HepG2 (cell line): ENCODE measurements around the gene CEACAM16. TPM values are rescaled to one million over a fixed set of nuclear protein-coding genes. Genes with fewer than 3 reads are reported as not detected.
A peak's percentile ranks its signal among the peaks of the same experiment; 100 is the strongest.

Experiments used
- CEBPB ChIP-seq: IDR thresholded peaks from 2 replicates; pipeline ENCODE4 v1.6.1; 2011; ENCODE audit warnings: low read depth, low read length, improper control_type of control experiment, borderline replicate concordance
- CEBPG ChIP-seq: IDR thresholded peaks from 2 replicates; pipeline ENCODE4 v1.6.1; 2016
- GATAD2A ChIP-seq: IDR thresholded peaks from 2 replicates; pipeline ENCODE4 v1.6.1; 2016
- HNRNPL ChIP-seq: fragments of 200-400 bp; formaldehyde crosslinking; IDR thresholded peaks from 2 replicates; pipeline ENCODE4 v1.6.1; 2017; ENCODE audit warnings: mild to moderate bottlenecking, low read depth, low read length
- HOXA3 ChIP-seq: sonication (generic); formaldehyde crosslinking; IDR thresholded peaks from 2 replicates; pipeline ENCODE4 v1.5.0; 2020; ENCODE audit warnings: missing genetic modification reagents
- NR2C2 ChIP-seq: sonication (generic); formaldehyde crosslinking; IDR thresholded peaks from 2 replicates; pipeline ENCODE4 v1.4.0; 2020; ENCODE audit warnings: missing genetic modification reagents, mild to moderate bottlenecking, moderate library complexity, borderline replicate concordance
- NR2F2 ChIP-seq: IDR thresholded peaks from 2 replicates; pipeline ENCODE4 v1.6.1; 2012; ENCODE audit warnings: low read depth, inconsistent platforms, borderline replicate concordance
- NR2F6 ChIP-seq, 2 experiments: IDR thresholded peaks; 2 replicates each; pipeline ENCODE4 v1.6.1; 2016; ENCODE audit warnings: antibody characterized with exemption in 1 of 2, mild to moderate bottlenecking in 1 of 2
- PHF21A ChIP-seq: sonication (generic); formaldehyde crosslinking; IDR thresholded peaks from 2 replicates; pipeline ENCODE4 v1.5.0; 2020; ENCODE audit warnings: mild to moderate bottlenecking, missing genetic modification reagents
- RXRB ChIP-seq: IDR thresholded peaks from 2 replicates; pipeline ENCODE4 v1.6.1; 2016; ENCODE audit warnings: borderline replicate concordance, missing genetic modification reagents, missing compliant biosample characterization
- SAFB2 ChIP-seq: sonication (generic); formaldehyde crosslinking; IDR thresholded peaks from 2 replicates; pipeline ENCODE4 v1.5.1; 2020; ENCODE audit warnings: missing genetic modification reagents, low read depth, mild to moderate bottlenecking, borderline replicate concordance
- SOX6 ChIP-seq, 2 experiments: fragments of 450-650 bp in 1 of 2; sonication (generic) in 1 of 2; formaldehyde crosslinking in 1 of 2; IDR thresholded peaks; 2 replicates each; pipeline versions ENCODE4 v1.4.0 to v1.6.1; 2017 to 2020; ENCODE audit warnings: antibody characterized with exemption in 1 of 2, mild to moderate bottlenecking in 1 of 2, missing genetic modification reagents in 1 of 2
- THAP11 ChIP-seq: IDR thresholded peaks from 2 replicates; pipeline ENCODE4 v1.6.1; 2016; ENCODE audit warnings: missing biosample characterization, missing genetic modification reagents
- TOPORS ChIP-seq: sonication (generic); formaldehyde crosslinking; IDR thresholded peaks from 2 replicates; pipeline ENCODE4 v1.8.0; 2023; ENCODE audit warnings: mild to moderate bottlenecking, missing genetic modification reagents
- ZMYM2 ChIP-seq: sonication (generic); formaldehyde crosslinking; IDR thresholded peaks from 2 replicates; pipeline ENCODE4 v1.8.0; 2022; ENCODE audit warnings: mild to moderate bottlenecking, missing genetic modification reagents
- ZNF362 ChIP-seq: sonication (generic); formaldehyde crosslinking; IDR thresholded peaks from 2 replicates; pipeline ENCODE4 v1.4.0; 2020; ENCODE audit warnings: missing genetic modification reagents, mild to moderate bottlenecking, borderline replicate concordance
- ZNF660 ChIP-seq: sonication (generic); formaldehyde crosslinking; IDR thresholded peaks from 2 replicates; pipeline ENCODE4 v1.5.1; 2020; ENCODE audit warnings: mild to moderate bottlenecking, low read depth, missing genetic modification reagents, borderline replicate concordance
- polyA plus RNA-seq, 8 experiments: library from polyadenylated mRNA; depleted of rRNA in 3 of 8; stranded (reverse) in 7 of 8; unstranded in 1 of 8; fragments of >200 nt; fragmentation: Illumina TruSeq in 4 of 8; extraction: Trizol in 4 of 8; gene quantifications; 2 replicates each; pipeline versions ENCODE4 v1.2.1 to v1.2.3, GENCODE V29; 2011 to 2016; ENCODE audit warnings: low read depth in 4 of 8, missing spikeins in 1 of 8, mixed read lengths in 1 of 8; ENCODE audit not compliant: insufficient read depth in 1 of 8
- total RNA-seq, 5 experiments: library from RNA; depleted of rRNA; stranded (reverse); fragments of >200 nt; fragmentation: Illumina TruSeq; extraction: Trizol; gene quantifications; 2 replicates each; pipeline ENCODE4 v1.2.3, GENCODE V29; 2016; ENCODE audit warnings: low read depth in 1 of 5
- TF ChIP-seq, protein P1 (sequence below): sonication (generic); formaldehyde crosslinking; IDR thresholded peaks from 2 replicates; pipeline ENCODE4 v1.4.0; 2020; ENCODE audit warnings: missing genetic modification reagents, borderline replicate concordance

The CEACAM16 gene
- total and polyA plus RNA-seq, 2 of the 13 experiments (the other 11 are each of a cell fraction or from before 2014, with no cell fraction given): not detected

GRCh38 chr19:44726465-44726864 lies 27.5 kb downstream of the CEACAM16 start (continued):
- peak; percentile 54; the same call in 1 of the 2 replicates for TF ChIP-seq RXRB (CRISPR knock-in tag)
- TF ChIP-seq THAP11: no peak
- TF ChIP-seq CEBPG: peak; percentile 64; the same call in 1 of the 2 replicates
- no peak for TF ChIP-seq HNRNPL
- TF ChIP-seq HOXA3: peak; percentile 76
- 0 out of 2 replicates have a peak, but pooled peaks have one; percentile 47 for TF ChIP-seq PHF21A (CRISPR knock-in tag)
- 0 out of 2 replicates have a peak, but pooled peaks have one; percentile 28 for TF ChIP-seq GATAD2A (CRISPR knock-in tag)
- TF ChIP-seq, protein P1, sequence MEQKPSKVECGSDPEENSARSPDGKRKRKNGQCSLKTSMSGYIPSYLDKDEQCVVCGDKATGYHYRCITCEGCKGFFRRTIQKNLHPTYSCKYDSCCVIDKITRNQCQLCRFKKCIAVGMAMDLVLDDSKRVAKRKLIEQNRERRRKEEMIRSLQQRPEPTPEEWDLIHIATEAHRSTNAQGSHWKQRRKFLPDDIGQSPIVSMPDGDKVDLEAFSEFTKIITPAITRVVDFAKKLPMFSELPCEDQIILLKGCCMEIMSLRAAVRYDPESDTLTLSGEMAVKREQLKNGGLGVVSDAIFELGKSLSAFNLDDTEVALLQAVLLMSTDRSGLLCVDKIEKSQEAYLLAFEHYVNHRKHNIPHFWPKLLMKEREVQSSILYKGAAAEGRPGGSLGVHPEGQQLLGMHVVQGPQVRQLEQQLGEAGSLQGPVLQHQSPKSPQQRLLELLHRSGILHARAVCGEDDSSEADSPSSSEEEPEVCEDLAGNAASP (CRISPR knock-in tag): peak; percentile 95
- no peak for TF ChIP-seq TOPORS
- 0 out of 2 replicates have a peak, but pooled peaks have one; percentile 54 for TF ChIP-seq ZMYM2 (CRISPR knock-in tag)
- TF ChIP-seq ZNF660: no peak
- TF ChIP-seq NR2C2: peak; percentile 33; the same call in 1 of the 2 replicates
- peak; percentile 81; the same call in 1 of the 2 replicates for TF ChIP-seq ZNF362 (CRISPR knock-in tag)
- no peak for TF ChIP-seq SAFB2 (CRISPR knock-in tag)
- peak; percentile 36; the same call in 1 of the 2 replicates for TF ChIP-seq NR2F6 (IDR thresholded peaks at IDR 0.05)
- TF ChIP-seq NR2F6 (CRISPR knock-in tag; IDR thresholded peaks at IDR 0.05): peak; percentile 58
- peak; percentile 72; the same call in 1 of the 2 replicates for TF ChIP-seq CEBPB
- no peak for TF ChIP-seq NR2F2
- TF ChIP-seq SOX6 (IDR thresholded peaks at IDR 0.05): no peak
- 0 out of 2 replicates have a peak, but pooled peaks have one; percentile 9 for TF ChIP-seq SOX6 (CRISPR knock-in tag; IDR thresholded peaks at IDR 0.05)
- TF ChIP-seq, all 625 proteins: peak for 22
